Measurements from ENCODE around the gene TTC34.

The TTC34 gene

DNA sequence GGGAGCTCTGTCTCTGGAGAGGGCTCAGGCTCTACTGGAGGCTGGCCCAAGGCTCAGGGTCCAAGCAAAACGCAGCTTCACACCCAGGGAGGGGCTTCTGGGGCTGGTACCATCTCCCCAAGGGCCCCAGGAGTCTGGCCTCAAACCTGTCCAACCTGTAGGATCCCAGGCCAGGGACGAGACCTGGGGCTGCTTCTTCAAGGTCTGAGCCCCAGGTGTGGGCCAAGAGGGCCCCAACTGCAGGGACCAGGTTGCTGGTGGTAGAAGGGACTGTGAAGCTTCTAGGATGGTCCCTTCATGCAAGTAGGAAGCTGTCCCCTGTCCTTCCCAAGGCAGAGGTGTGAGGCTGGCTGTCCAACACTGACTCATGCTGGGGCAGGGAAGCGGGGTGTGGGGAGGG, 160.9 kb downstream of the TTC34 start:
- H3K79me2 ChIP-seq (ENCODE audit: insufficient read depth, low read length), result no peaks in the 10 kb centered on the region
- no peaks in the 10 kb centered on the region for H3F3A ChIP-seq (ENCODE audit: insufficient read depth)
- H4K20me1 ChIP-seq (ENCODE audit: low read depth, low read length), result no peaks in the 10 kb centered on the region
- H3K9ac ChIP-seq (ENCODE audit: low read length), result no peak overlapping the region
- H3K9me2 ChIP-seq (replicated peaks; ENCODE audit: insufficient read depth, low read length), result no peaks in the 10 kb centered on the region
- H3K27me3 ChIP-seq (ENCODE audit: low read length), result no peaks in the 10 kb centered on the region
- no peak overlapping the region for H3K4me2 ChIP-seq (ENCODE audit: low read depth, low read length, poor library complexity, severe bottlenecking)
- TF ChIP-seq, protein P1, sequence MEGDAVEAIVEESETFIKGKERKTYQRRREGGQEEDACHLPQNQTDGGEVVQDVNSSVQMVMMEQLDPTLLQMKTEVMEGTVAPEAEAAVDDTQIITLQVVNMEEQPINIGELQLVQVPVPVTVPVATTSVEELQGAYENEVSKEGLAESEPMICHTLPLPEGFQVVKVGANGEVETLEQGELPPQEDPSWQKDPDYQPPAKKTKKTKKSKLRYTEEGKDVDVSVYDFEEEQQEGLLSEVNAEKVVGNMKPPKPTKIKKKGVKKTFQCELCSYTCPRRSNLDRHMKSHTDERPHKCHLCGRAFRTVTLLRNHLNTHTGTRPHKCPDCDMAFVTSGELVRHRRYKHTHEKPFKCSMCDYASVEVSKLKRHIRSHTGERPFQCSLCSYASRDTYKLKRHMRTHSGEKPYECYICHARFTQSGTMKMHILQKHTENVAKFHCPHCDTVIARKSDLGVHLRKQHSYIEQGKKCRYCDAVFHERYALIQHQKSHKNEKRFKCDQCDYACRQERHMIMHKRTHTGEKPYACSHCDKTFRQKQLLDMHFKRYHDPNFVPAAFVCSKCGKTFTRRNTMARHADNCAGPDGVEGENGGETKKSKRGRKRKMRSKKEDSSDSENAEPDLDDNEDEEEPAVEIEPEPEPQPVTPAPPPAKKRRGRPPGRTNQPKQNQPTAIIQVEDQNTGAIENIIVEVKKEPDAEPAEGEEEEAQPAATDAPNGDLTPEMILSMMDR (IDR thresholded peaks at IDR 0.05; ENCODE audit: insufficient read depth, low read length, poor library complexity, severe bottlenecking), result no peak
- no peak for TF ChIP-seq EZH2phosphoT487 (conservative IDR thresholded peaks at IDR 0.05; ENCODE audit: low read length)
- peaks cover 4% of the 10 kb centered on the region; the same call in 1 of the 2 replicates for H3K9me3 ChIP-seq (ENCODE audit: insufficient read depth, low read length)
- H3K4me3 ChIP-seq (ENCODE audit: insufficient read depth, low read length, poor library complexity, severe bottlenecking), result no peak overlapping the region
- H2AFZ ChIP-seq (ENCODE audit: low read depth, low read length, severe bottlenecking), result no peak overlapping the region
- no peaks in the 10 kb centered on the region for H3K36me3 ChIP-seq (ENCODE audit: low read length)
- H3K27ac ChIP-seq (ENCODE audit: low read depth, low read length), result no peak overlapping the region

DNA sequence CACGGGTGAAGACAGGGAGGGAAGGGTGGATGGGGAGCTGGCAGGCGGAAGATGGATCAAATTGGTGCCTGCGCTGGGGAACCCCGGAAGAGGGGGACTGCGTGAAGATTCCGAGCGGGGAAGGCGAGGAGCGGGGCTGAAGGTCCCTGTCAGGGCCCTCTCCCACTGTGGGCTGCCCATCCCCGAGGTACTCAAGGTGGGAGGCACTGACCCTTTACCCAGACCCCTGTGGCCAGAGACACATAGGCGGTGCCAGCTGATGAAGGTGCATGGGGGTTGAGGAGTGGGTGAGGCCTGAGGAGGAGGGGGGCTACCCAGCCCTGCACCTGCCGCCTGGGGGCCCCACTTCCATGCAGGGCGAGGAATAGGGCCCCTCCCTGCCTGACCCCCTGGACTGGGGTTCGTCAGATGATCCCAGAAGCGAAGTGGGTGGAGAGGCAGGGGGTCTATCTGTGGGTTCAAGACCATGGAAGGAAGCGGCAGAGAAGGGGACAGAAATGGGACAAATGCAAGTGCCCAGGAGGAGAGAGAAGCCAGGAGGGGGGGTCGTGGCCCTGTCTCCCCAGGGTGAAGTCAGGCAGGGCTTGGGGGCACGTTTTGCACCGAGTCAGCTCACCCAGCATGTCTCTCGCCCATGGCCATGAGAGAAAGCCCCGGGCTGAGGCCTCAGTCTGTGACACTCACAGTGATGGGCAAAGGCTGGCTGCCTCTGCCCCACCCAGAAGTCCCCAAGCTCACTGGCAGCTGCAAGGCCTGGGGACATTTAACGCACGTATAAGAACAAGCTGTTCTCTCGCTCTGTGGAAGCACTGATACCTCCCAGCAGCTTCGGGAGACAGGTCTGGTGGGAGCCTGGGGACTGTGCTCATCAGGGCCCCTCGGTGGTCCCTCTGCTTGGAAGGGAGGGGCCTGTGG, 161.6 kb downstream of the TTC34 start:
- H3K4me3 ChIP-seq (ENCODE audit: insufficient read depth, low read length, poor library complexity, severe bottlenecking), result no peak overlapping the region
- TF ChIP-seq EZH2phosphoT487 (conservative IDR thresholded peaks at IDR 0.05; ENCODE audit: low read length), result no peak
- TF ChIP-seq, protein P1 (IDR thresholded peaks at IDR 0.05; ENCODE audit: insufficient read depth, low read length, poor library complexity, severe bottlenecking), result no peak
- no peak overlapping the region for H3K4me2 ChIP-seq (ENCODE audit: low read depth, low read length, poor library complexity, severe bottlenecking)
- H3K9ac ChIP-seq (ENCODE audit: low read length), result no peak overlapping the region
- H2AFZ ChIP-seq (ENCODE audit: low read depth, low read length, severe bottlenecking), result no peak overlapping the region
- H3K9me2 ChIP-seq (replicated peaks; ENCODE audit: insufficient read depth, low read length), result no peaks in the 10 kb centered on the region
- no peaks in the 10 kb centered on the region for H3K27me3 ChIP-seq (ENCODE audit: low read length)
- H3K79me2 ChIP-seq (ENCODE audit: insufficient read depth, low read length), result no peaks in the 10 kb centered on the region
- no peaks in the 10 kb centered on the region for H4K20me1 ChIP-seq (ENCODE audit: low read depth, low read length)
- no peak overlapping the region for H3K27ac ChIP-seq (ENCODE audit: low read depth, low read length)
- no peaks in the 10 kb centered on the region for H3F3A ChIP-seq (ENCODE audit: insufficient read depth)
- H3K36me3 ChIP-seq (ENCODE audit: low read length), result no peaks in the 10 kb centered on the region
- H3K9me3 ChIP-seq (ENCODE audit: insufficient read depth, low read length), result peaks cover 4% of the 10 kb centered on the region; the same call in 1 of the 2 replicates

DNA sequence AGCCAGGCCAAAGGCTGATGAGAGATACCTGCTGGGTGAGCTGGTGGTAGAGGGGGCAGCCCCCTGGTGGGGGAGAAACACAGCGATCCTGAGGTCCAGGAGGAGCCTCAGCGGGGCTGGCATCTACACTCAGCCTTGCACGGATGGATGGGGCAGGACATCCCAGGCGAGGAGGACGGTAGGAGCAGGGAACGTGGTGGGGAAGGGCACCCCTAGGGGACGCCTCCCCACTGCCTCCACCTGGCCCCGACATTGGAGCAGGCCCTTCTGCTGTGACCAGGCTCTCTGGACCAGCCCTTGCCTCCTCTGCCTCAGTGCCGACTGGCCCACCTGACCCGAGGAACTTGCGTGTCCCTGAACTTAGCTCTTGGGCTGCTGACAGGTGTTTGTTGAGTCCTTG, 162.3 kb downstream of the TTC34 start:
- Histone ChIP-seq H3K9ac (ENCODE audit: low read length) (no peak overlapping the region), H3K27ac (ENCODE audit: low read depth, low read length) (no peak overlapping the region), H3K9me3 (ENCODE audit: insufficient read depth, low read length) (peaks cover 4% of the 10 kb centered on the region; the same call in 1 of the 2 replicates), H3K79me2 (ENCODE audit: insufficient read depth, low read length) (no peaks in the 10 kb centered on the region), H3K4me2 (ENCODE audit: low read depth, low read length, poor library complexity, severe bottlenecking) (no peak overlapping the region), H3K36me3 (ENCODE audit: low read length) (no peaks in the 10 kb centered on the region), H3K9me2 (replicated peaks; ENCODE audit: insufficient read depth, low read length) (no peaks in the 10 kb centered on the region), H2AFZ (ENCODE audit: low read depth, low read length, severe bottlenecking) (no peak overlapping the region), H3K4me3 (ENCODE audit: insufficient read depth, low read length, poor library complexity, severe bottlenecking) (no peak overlapping the region), H3F3A (ENCODE audit: insufficient read depth) (no peaks in the 10 kb centered on the region), H3K27me3 (ENCODE audit: low read length) (no peaks in the 10 kb centered on the region), H4K20me1 (ENCODE audit: low read depth, low read length) (no peaks in the 10 kb centered on the region)
- TF ChIP-seq, protein P1 (IDR thresholded peaks at IDR 0.05; ENCODE audit: insufficient read depth, low read length, poor library complexity, severe bottlenecking), result no peak
- no peak for TF ChIP-seq EZH2phosphoT487 (conservative IDR thresholded peaks at IDR 0.05; ENCODE audit: low read length)

All from SU-DHL-6 (cell line).